ENCODE results near the gene MX1.

DNA sequence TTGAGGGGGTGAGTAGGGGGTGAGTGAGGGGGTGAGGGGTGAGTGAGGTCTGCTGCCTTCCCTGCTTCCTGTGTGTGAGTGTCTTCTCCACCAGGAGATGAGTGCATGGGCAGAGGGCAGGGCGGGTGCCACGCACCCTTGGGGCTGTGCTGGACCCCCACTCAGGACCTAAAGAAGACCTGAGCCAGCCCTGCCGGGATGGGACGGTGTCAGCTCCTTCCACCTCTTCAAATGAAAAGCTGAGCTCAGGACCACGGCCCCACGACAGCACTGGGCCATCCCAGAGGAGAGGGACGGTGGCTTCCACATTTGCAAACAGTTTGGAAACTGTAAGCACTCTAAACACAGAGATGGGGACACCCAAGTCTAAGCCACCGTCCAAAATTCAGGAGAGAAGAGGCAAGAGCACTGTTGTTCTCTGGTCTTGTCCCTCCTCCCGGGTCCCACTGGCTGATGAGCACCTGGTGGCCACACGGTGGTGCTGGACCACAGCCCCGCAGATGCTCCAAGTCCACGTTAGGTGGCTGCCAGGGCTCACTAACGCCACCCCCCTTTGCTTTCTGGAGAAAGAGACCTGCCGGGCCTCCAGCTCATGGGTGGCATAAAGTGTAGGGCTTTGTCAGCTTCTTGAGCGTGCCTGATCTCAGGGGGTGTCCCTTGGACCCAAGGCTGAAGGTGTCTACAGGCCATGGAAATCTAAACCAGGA is 49.8 kb downstream of the MX1 start:
- TF ChIP-seq CTCF (IDR thresholded peaks at IDR 0.05) (no peak), POLR2AphosphoS5 (IDR thresholded peaks at IDR 0.05) (peak in 1 of 3 donors; percentile 5), EP300 (IDR thresholded peaks at IDR 0.05) (no peak), POLR2A (IDR thresholded peaks at IDR 0.05) (no peak)

Measured in stomach (tissue), 4 donors.